CD1c-positive myeloid dendritic cell (primary cell): ENCODE data around the gene TAS1R3.
"Not testable (repeated sequence)": the region's sequence is repeated elsewhere in the genome, so short reads cannot be mapped to it uniquely, and the experiment has no call there.

Experiments
- DNase-seq: peaks from one replicate; pipeline ENCODE4 v3.0.0-alpha.2; 2016; ENCODE audit errors: extremely low spot score

Gene TAS1R3

DNA sequence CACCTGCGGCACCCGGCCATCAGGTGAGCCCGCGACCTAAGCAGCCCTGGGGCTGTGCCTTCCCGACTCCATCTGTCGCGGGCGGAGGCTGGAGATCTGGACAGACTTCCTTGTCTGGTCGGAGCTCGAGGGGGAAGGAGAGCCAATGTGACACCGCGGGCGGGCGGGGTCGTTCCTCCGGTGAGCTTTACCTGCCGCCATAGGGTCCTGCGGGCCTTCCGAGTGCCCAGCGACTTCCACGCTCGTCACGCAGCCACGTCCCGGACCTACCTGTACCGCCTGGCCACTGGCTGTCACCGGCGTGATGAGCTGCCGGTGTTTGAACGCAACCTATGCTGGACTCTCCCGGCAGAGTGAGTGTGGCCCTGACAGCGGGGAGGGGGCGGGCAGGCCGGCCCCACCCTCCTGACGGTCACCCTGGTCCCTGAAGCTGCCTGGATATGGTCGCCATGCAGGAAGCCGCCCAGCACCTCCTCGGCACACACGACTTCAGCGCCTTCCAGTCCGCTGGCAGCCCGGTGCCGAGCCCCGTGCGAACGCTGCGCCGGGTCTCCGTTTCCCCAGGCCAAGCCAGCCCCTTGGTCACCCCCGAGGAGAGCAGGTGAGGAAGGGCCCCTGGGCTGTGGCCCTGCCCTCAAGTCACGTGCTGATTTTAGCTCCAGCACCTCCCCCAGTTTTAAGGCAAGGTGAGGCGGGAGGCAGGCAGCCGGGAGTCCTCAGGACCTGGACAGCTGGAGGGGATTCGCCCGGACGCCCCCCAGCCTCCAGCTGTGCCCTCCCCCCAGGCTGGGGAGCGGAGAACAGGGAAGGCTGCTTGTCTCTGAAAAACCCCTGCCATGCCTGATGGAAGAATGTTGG lies 21.6 kb upstream of the TAS1R3 start:
- peak; percentile 20 for DNase-seq

DNA sequence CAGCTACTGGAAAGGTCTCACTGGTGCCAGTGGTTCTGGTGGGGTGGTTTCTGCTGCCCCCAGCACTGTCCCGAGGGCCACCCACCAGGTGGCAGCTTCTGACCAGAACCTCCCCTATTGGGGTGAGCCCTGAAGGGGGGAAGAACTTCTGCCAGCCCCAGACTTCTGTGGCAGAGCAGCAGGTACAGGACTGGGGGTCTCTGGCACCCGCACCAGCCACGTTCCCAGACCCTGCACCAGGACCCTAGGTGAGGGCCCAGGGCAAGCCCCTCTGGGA lies 21.0 kb upstream of the TAS1R3 start:
- DNase-seq = no peak

DNA sequence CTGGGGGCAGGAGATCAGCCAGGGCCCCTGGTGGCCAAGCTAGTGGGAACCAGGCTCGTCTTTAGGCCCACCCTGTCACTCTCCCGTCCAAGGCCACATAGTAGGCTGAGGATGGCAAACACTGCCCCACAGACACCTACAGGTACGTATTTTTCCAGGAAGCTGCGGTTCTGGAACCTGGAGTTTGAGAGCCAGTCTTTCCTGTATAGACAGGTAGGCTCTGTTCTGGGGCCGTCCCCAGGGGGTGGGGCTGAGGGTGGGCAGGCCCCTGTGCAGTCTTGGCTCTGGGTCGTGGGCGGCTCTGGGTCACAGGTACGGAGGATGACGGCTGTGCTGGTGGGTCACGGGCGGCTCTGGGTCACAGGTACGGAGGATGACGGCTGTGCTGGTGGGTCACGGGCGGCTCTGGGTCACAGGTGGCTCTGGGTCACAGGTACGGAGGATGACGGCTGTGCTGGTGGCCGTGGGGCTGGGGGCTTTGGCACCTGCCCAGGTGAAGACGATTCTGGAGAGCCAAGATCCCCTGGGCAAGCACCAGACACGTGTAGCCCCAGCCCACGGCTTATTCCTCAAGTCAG lies 20.5 kb upstream of the TAS1R3 start:
- DNase-seq = no peak

DNA sequence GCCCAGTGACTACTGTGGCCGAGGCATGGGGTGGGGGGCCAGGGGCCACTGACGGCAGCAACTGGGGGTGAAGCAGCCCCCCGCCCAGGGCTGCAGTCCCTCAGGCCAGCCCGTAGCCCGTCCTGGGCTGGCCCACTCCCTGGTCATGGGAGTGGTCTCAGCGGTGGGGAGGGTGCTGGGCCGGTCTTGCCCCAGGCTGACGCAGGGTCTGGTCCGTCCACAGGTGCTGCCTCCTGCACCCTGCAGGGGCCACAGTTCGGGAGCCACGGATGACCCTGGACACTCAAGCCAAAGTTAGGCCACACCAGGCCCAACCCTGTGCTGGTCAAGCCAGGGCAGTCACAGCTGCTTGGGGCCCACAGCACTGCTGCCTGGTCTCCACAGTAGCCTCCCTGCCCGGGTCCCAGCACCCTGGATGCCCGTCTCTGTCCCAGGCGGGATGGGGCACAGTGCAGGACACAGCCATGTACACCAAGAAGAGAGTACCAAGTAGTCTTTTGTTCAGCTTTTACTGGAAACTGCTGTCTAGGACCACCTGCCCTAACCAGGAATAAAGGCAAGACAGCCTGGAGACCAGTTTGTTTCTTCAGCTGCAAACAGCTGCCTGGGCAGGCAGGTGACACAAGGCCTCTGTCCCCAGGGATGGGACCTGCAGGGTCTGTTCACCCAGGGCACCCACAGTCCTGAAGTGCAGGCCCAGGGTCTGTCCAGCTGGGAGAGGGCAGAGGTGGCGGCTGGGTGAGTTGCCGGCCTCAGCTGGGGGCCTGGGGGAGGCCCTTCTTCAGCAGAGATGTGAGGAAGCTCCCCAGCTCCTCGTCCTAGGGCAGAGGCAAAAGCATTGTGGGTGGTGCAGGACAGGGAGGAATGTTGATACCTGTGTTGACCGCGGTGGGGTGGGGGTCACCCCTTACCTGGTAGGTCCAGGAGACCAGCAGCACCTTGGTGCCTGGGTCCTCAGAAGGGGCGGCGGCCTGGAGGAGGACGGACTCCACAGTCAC lies 19.7 kb upstream of the TAS1R3 start:
- no peak for DNase-seq

DNA sequence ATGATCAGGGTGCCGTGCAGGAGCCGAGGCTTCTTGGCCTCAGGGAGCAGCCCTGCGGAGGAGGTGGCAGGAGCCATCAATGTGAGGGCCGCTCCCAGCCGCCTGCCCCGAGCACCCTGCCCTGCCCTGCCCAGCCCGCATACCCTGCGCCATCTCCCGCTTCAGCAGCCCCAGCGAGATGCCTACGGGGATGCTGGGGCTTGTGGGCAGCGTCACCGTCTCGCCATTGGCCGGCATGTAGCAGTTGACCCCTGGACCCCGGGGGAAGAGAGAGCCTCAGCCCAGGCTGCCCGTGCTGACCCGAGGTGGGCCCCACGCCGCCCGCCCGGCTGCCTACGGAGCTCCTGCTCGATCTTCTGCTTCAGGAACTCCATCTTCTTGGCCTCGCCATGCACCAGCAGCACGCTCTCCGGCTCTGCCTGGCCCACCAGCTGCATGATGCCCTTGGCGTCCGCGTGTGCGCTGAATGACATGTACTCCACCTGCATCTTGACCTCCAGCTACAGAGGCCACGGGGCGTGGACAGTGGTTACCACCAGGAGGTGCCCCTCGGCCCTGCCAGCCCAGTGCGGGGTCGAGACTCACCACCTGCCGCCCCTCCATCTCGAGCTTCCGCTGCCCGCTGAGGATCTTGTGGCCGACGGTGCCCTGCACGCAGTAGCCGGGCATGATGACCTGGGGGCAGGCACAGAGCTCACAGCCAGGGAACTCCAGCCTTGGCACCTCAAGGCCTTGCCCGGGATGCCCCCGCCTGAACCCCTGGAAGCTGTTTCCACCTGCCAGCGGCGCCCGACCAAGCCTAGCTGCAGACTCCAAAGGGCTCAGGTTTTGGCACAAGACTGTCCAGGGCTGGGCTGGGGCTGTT lies 18.4 kb upstream of the TAS1R3 start:
- no peak for DNase-seq

DNA sequence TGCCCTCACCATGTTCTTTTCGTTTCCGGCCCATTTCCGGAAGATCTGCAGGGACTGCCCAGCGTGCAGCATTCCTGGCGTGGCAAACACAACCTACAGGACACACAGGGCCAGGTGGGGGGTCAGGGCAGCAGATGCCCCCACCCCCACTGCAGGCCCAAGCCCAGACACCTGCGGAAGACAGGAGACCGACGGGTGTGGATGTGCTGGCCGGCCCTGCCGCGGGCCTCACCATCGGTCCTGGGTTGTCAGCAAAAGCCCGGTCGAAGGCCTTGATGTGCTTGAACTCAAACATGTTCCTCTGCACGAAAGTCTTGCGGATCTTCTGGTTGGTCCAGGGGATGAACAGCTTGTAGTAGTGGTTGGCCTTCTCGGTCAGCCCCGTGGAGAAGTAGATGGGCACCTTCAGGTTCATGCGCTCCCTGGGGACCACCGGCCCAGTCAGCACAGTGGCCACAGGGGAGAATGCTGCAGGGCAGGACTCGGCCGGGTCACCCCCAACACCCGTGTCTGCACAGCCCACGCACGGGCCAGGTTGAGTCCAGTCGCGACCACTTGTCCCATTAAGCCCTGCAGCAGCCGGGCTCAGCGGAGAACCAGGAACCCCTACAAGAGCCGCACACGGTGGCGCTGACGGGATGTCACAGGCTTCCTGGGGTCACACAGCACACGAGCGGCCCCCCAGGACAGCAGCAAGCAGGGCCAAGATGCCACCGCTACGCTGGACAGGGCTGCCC lies 17.4 kb upstream of the TAS1R3 start:
- DNase-seq = no peak

- DNase-seq = no peak
Measured at GRCh38 chr1:1314237-1314586, 16.9 kb upstream of the TAS1R3 start.

DNA sequence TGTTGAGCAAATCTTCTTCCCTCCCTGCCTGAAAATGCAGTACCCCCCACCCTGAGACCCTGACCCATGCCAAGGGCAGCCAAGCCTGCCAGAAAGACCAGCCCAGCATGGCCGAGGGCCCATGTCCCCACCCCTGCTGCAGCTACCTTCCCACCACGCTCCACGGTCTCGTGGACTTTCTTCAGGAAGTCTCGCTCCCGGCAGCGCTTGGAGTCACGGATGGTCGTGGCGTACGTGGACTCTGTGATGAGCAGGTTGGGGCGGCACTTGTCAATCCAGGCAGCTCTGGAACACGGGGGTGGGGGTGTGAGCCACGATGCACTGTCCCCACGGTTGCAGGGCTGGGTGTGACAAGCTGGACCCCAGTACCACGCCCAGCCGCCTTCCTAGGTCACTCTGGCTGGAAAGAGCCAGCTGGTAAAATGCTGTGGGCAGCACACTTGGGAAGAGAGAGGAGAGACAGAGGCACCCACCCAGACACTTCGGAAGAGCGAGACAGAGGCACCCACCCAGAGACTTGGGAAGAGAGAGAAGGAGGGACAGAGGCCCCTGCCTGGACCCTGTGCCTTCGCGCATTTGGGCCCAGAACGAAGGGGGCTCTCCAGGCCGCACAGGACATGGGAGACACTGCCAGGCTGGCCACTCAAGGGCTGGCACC lies 16.3 kb upstream of the TAS1R3 start:
- no peak for DNase-seq

- no peak for DNase-seq
Measured at GRCh38 chr1:1315435-1315954, 15.6 kb upstream of the TAS1R3 start.

GRCh38 chr1:1316199-1316598 lies 14.9 kb upstream of the TAS1R3 start:
- DNase-seq = not testable (repeated sequence)

GRCh38 chr1:1317420-1317819 lies 13.7 kb upstream of the TAS1R3 start:
- DNase-seq = no peak

DNA sequence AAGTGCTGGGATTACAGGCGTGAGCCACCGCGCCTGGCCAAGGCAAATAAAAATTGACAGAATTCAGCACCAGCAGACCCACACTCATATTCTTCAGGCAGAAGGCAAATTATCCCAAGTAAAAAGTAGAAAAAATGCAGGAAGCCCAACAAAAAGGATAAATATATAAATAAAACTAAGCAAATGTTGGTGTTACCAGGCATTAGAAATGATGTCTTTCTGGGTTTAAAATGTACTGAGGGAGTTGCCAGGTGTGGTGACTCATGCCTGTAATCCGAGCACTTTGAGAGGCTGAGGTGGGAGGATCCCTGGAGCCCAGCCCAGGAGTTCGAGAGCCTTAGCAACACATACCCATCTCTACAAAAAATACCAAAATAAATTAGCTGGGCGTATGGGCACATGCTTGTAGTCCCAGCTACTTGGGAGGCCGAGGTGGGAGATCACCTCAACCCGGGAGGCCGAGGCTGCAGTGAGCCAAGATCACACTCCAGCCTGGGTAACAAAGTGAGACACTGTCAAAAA lies 12.9 kb upstream of the TAS1R3 start:
- no peak for DNase-seq

GRCh38 chr1:1318777-1319645 lies 12.1 kb upstream of the TAS1R3 start:
- DNase-seq = no peak

GRCh38 chr1:1319646-1319941 lies 11.5 kb upstream of the TAS1R3 start:
- DNase-seq = no peak

DNA sequence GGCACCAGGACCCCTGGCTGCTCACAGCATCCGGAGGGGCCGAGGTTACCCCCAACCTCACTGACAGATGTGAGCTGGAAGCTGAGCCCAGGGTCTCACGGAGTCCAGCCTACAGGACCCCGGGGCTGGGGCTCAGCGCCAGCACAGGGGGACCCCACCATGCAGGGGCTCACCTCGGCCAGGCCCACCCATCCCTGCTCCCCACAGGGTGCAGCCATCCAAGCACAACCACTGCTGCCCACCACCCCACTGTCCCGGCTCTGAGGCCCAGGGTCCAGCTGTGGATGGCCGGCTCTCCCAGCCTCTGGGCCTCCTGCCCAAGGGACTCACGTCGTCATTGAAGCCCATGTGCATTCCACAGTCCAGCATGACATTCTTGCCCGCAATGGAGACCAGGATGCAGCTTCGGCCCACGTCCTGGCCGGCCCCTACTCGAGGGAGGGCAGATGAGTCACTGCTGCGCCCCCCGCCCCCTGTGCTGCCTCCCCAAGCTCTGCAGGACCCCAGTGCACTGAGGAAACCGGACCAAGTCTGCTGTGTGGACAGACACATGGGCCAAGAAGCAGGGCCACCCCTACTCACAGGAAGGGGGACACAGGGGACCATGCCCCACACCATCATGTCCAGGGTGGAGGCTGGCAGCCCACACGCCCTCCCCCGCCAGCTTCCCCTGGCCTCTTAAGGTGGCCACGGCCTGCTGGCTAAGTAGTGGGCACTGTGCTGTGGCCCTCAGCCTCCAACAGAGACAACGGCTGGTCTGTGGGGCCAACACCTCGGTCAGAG lies 10.2 kb upstream of the TAS1R3 start:
- no peak for DNase-seq

DNA sequence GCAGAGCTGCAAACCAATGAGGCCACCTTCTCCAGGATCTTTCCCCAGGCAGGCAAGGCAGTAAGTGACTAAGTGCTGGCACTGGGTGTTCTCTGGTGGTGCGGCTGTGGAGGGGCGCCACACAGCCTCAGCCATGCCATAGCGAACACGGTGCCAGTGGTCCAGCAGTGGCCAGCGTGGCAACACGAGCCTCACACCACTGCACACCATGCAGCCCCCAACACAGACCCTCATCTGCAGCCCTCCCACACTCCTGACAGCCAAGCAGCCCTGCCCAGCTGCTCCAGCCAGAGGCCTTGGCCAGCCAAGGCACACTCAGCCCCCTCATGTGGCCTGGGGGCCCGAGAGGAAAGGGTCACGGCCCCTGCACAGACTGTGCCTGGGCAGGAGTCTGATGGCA lies 9.6 kb upstream of the TAS1R3 start:
- DNase-seq = no peak

DNA sequence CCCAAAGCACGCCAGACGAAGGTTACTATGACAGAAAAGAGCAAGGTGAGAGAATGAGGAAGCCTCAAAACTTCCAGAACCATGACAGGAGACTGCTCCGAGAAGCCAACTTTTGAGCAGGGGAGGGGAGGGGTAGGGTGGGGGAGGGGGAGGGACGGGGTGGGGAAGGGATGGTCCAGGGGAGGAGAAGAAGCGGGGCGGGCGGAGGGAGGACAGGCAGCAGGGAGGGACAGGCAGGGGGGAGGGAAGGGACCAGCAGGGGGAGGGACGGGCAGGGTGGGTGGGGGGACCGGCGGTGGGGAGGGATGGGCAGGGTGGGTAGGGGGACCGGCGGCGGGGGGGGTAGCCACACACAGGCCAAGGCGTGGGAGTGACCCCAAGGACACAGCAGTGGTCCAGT lies 8.7 kb upstream of the TAS1R3 start:
- DNase-seq = no peak

- no peak for DNase-seq
Measured at GRCh38 chr1:1322952-1323351, 8.1 kb upstream of the TAS1R3 start.
